DOHH2 (cell line): Measurements from ENCODE around the gene SELPLG.

Experiments used
- H3F3A ChIP-seq: fragments of 200-600 bp; sonication (generic), shearing (Covaris generic); 2 replicates; pipeline ENCODE4 v1.6.0; 2016; ENCODE audit warnings: antibody characterized with exemption, mild to moderate bottlenecking; ENCODE audit not compliant: control insufficient read depth, insufficient read depth
- H3K27ac ChIP-seq: fragments of 200-600 bp; sonication (generic); 2 replicates; pipeline ENCODE4 v1.5.1; 2014; ENCODE audit warnings: low read depth, mild to moderate bottlenecking, low read length, moderate library complexity
- H3K27me3 ChIP-seq: fragments of 200-600 bp; sonication (generic); 2 replicates; pipeline ENCODE4 v1.6.1; 2014; ENCODE audit warnings: mild to moderate bottlenecking, low read length, mixed read lengths; ENCODE audit not compliant: control insufficient read depth
- H3K36me3 ChIP-seq: fragments of 200-600 bp; sonication (generic); 2 replicates; pipeline ENCODE4 v1.6.1; 2014; ENCODE audit warnings: mild to moderate bottlenecking, low read length, moderate library complexity, mixed read lengths; ENCODE audit not compliant: control insufficient read depth
- H3K4me1 ChIP-seq: fragments of 200-600 bp; sonication (generic); 2 replicates; pipeline ENCODE4 v1.6.1; 2014; ENCODE audit warnings: mild to moderate bottlenecking, low read length, mixed read lengths; ENCODE audit not compliant: control insufficient read depth
- H3K4me2 ChIP-seq: fragments of 200-600 bp; sonication (generic); 2 replicates; pipeline ENCODE4 v1.6.0; 2014; ENCODE audit warnings: mild to moderate bottlenecking, low read length, moderate library complexity
- H3K4me3 ChIP-seq: fragments of 200-600 bp; sonication (generic); 2 replicates; pipeline ENCODE4 v1.5.1; 2014; ENCODE audit warnings: mild to moderate bottlenecking, low read length, mixed read lengths
- H3K79me2 ChIP-seq: fragments of 200-600 bp; sonication (generic); 2 replicates; pipeline ENCODE4 v1.6.1; 2014; ENCODE audit warnings: mild to moderate bottlenecking, low read length, mixed read lengths; ENCODE audit not compliant: control insufficient read depth
- H3K9me2 ChIP-seq: fragments of 200-600 bp; sonication (generic); replicated peaks from 2 replicates; pipeline ENCODE4 v1.6.1; 2014; ENCODE audit warnings: mild to moderate bottlenecking, low read length, mixed read lengths; ENCODE audit not compliant: control insufficient read depth
- H3K9me3 ChIP-seq: fragments of 200-600 bp; sonication (generic); 2 replicates; pipeline ENCODE4 v1.6.1; 2014; ENCODE audit warnings: antibody characterized with exemption, low read length, mixed read lengths; ENCODE audit not compliant: control insufficient read depth, insufficient read depth
- H4K20me1 ChIP-seq: fragments of 200-600 bp; sonication (generic); 2 replicates; pipeline ENCODE4 v1.6.0; 2014; ENCODE audit warnings: low read depth, mild to moderate bottlenecking, antibody characterized with exemption, low read length, moderate library complexity; ENCODE audit not compliant: control insufficient read depth, insufficient read depth
- EZH2phosphoT487 ChIP-seq: fragments of 200-600 bp; sonication (generic); IDR thresholded peaks from 2 replicates; pipeline ENCODE4 v1.6.1; 2017; ENCODE audit warnings: borderline replicate concordance, mild to moderate bottlenecking, antibody characterized with exemption, low read length, moderate library complexity, mixed read lengths
- TF ChIP-seq, protein P1 (sequence below): fragments of 200-600 bp; sonication (generic); IDR thresholded peaks from one replicate; pipeline ENCODE4 v1.5.1; 2014; ENCODE audit warnings: antibody characterized with exemption, mild to moderate bottlenecking, low read depth, low read length; ENCODE audit not compliant: poor library complexity, severe bottlenecking

SELPLG gene

GRCh38 chr12:108605000-108605689 is 28.5 kb downstream of the SELPLG start:
- peaks cover 2% of the 10 kb centered on the region; the same call in 1 of the 2 replicates for H3F3A ChIP-seq
- H3K4me2 ChIP-seq = no peak overlapping the region
- no peaks in the 10 kb centered on the region for H3K36me3 ChIP-seq
- no peaks in the 10 kb centered on the region for H4K20me1 ChIP-seq
- H3K4me1 ChIP-seq = peaks cover 6% of the 10 kb centered on the region; the same call in 1 of the 2 replicates
- no peaks in the 10 kb centered on the region for H3K9me2 ChIP-seq
- no peak overlapping the region for H3K27ac ChIP-seq
- H3K27me3 ChIP-seq = peaks cover 9% of the 10 kb centered on the region
- H3K4me3 ChIP-seq = no peak overlapping the region
- no peaks in the 10 kb centered on the region for H3K9me3 ChIP-seq
- H3K79me2 ChIP-seq = no peaks in the 10 kb centered on the region
- no peak for TF ChIP-seq EZH2phosphoT487
- TF ChIP-seq, protein P1, sequence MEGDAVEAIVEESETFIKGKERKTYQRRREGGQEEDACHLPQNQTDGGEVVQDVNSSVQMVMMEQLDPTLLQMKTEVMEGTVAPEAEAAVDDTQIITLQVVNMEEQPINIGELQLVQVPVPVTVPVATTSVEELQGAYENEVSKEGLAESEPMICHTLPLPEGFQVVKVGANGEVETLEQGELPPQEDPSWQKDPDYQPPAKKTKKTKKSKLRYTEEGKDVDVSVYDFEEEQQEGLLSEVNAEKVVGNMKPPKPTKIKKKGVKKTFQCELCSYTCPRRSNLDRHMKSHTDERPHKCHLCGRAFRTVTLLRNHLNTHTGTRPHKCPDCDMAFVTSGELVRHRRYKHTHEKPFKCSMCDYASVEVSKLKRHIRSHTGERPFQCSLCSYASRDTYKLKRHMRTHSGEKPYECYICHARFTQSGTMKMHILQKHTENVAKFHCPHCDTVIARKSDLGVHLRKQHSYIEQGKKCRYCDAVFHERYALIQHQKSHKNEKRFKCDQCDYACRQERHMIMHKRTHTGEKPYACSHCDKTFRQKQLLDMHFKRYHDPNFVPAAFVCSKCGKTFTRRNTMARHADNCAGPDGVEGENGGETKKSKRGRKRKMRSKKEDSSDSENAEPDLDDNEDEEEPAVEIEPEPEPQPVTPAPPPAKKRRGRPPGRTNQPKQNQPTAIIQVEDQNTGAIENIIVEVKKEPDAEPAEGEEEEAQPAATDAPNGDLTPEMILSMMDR = no peak

- Histone ChIP-seq H3F3A (peaks cover 2% of the 10 kb centered on the region; the same call in 1 of the 2 replicates), H3K4me2 (no peak overlapping the region), H3K9me2 (no peaks in the 10 kb centered on the region), H3K79me2 (no peaks in the 10 kb centered on the region), H3K36me3 (no peaks in the 10 kb centered on the region), H3K9me3 (no peaks in the 10 kb centered on the region), H3K4me1 (peaks cover 1% of the 10 kb centered on the region; the same call in 1 of the 2 replicates), H3K27ac (no peak overlapping the region), H4K20me1 (no peaks in the 10 kb centered on the region), H3K4me3 (no peak overlapping the region), H3K27me3 (peaks cover 1% of the 10 kb centered on the region)
- TF ChIP-seq EZH2phosphoT487 = no peak
- TF ChIP-seq, protein P1 = no peak
Measured at GRCh38 chr12:108604208-108604941, 29.3 kb downstream of the SELPLG start.

DNA sequence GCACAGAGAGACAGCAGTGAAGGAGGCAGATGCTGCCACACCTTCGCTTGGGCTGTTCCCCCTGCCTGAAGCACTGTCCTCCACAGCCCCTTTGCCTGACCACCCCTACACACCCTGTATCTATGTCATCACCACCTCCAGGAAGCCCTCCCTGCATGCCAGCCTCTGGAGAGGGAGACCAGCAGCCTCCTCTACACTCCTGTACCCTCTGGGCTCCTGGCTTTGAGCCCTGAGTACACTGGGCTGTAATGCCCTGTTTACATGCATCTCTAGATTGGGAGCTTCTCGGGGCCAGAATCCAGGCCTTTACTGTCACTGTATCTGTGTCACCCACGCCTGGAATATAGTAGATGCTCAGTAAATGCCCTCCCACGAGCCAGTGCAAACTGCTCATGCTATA is 30.0 kb downstream of the SELPLG start:
- H3K79me2 ChIP-seq = no peaks in the 10 kb centered on the region
- H3K36me3 ChIP-seq = no peaks in the 10 kb centered on the region
- no peaks in the 10 kb centered on the region; the same call in 1 of the 2 replicates for H3K27me3 ChIP-seq
- H3K4me2 ChIP-seq = no peak overlapping the region
- no peaks in the 10 kb centered on the region for H3K9me2 ChIP-seq
- H3F3A ChIP-seq = peaks cover 2% of the 10 kb centered on the region; the same call in 1 of the 2 replicates
- no peak overlapping the region for H3K27ac ChIP-seq
- H3K9me3 ChIP-seq = no peaks in the 10 kb centered on the region
- H3K4me3 ChIP-seq = no peak overlapping the region
- no peaks in the 10 kb centered on the region for H3K4me1 ChIP-seq
- TF ChIP-seq EZH2phosphoT487 = no peak
- TF ChIP-seq, protein P1 = no peak
- no peaks in the 10 kb centered on the region for H4K20me1 ChIP-seq
